Rectal smooth muscle tissue (tissue), 1 donor: ENCODE measurements around the gene UNC119.

ENCODE experiments used
- H3K27ac ChIP-seq: one replicate; pipeline ENCODE4 v1.7.0; 2013; ENCODE audit warnings: low read depth, low read length, inconsistent platforms
- H3K27me3 ChIP-seq: one replicate; pipeline ENCODE4 v1.7.0; 2013; ENCODE audit warnings: low read length; ENCODE audit not compliant: control insufficient read depth, insufficient read depth
- H3K36me3 ChIP-seq: one replicate; pipeline ENCODE4 v1.7.0; 2013; ENCODE audit warnings: low read length; ENCODE audit not compliant: control insufficient read depth, insufficient read depth
- H3K4me1 ChIP-seq: one replicate; pipeline ENCODE4 v1.7.0; 2013; ENCODE audit warnings: low read length; ENCODE audit not compliant: control insufficient read depth, insufficient read depth
- H3K4me3 ChIP-seq: one replicate; pipeline ENCODE4 v1.7.0; 2013; ENCODE audit warnings: low read length
- H3K9ac ChIP-seq: one replicate; pipeline ENCODE4 v1.7.0; 2013; ENCODE audit warnings: low read length

UNC119 gene

GRCh38 chr17:28552176-28552999, at the start of gene UNC119:
UNC119 (minus strand) TSS chr17:28552624; CDS start chr17:28552557, 67 bp downstream.
- peak within 1 kb of the TSS; percentile 10 for H3K9ac ChIP-seq
- peaks cover 4% of the 10 kb centered on the region for H3K4me1 ChIP-seq
- H3K27ac ChIP-seq = no peak within 1 kb of the TSS
- H3K36me3 ChIP-seq = peaks cover 19% of the 10 kb centered on the region
- H3K4me3 ChIP-seq = peak within 1 kb of the TSS; percentile 66
- H3K27me3 ChIP-seq = no peaks in the 10 kb centered on the region

GRCh38 chr17:28599311-28600184, 47.1 kb upstream of the UNC119 start:
- Histone ChIP-seq H3K4me1 (no peaks in the 10 kb centered on the region), H3K27ac (peak overlapping the region; percentile 85), H3K4me3 (peak overlapping the region; percentile 75), H3K27me3 (no peaks in the 10 kb centered on the region), H3K9ac (peak overlapping the region; percentile 92), H3K36me3 (no peaks in the 10 kb centered on the region)

GRCh38 chr17:28598799-28599310, 46.4 kb upstream of the UNC119 start, which contains the start of gene SPAG5:
SPAG5 (minus strand) TSS chr17:28599025; CDS start chr17:28598946, 79 bp downstream.
- Histone ChIP-seq H3K4me3 (peak within 1 kb of the TSS; percentile 75), H3K27ac (peak within 1 kb of the TSS; percentile 85), H3K9ac (peak within 1 kb of the TSS; percentile 92), H3K27me3 (no peaks in the 10 kb centered on the region), H3K4me1 (no peaks in the 10 kb centered on the region), H3K36me3 (no peaks in the 10 kb centered on the region)

- Histone ChIP-seq H3K4me1 (no peaks in the 10 kb centered on the region), H3K27me3 (no peaks in the 10 kb centered on the region), H3K4me3 (peak overlapping the region; percentile 75), H3K27ac (no peak overlapping the region), H3K9ac (no peak overlapping the region), H3K36me3 (no peaks in the 10 kb centered on the region)
Measured at GRCh38 chr17:28598389-28598788, 46.0 kb upstream of the UNC119 start.

DNA sequence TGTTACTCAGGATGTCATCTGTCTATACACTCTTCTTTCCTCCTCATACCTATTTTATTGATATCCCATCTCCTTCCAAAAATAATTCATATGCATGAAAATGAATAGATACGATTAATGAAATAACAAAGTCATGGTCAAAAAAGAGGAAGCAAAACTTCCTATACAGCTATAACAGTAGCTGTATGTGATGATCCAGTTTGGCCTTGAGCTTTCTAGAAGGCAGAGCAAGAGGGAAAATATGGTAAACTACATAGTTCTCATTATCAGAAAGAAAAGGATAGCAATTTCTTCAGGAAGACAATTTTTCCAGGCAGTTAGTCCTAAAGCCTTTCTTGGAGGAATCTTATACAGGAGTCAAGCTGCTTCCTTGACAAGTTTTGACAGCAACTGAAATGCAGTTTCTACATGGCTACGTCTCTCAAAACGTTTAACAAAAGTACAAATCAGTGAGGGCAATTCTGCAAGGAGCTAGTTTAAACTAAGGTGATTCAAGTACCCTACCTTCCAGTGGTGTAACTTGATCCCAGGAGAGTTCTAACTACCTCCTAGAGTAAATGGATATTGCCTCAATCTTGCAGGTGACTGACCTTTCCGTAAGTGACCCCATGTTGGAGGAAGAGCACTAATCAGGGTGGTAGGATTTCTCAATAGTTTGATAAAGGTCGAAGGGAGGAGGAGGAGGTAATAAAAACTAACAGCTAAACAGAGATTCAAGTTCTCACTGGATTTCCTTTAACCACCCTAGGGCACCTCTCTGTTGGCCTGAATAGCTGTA, 45.4 kb upstream of the UNC119 start:
- Histone ChIP-seq H3K27ac (no peak overlapping the region), H3K27me3 (no peaks in the 10 kb centered on the region), H3K4me3 (peak overlapping the region; percentile 75), H3K9ac (no peak overlapping the region), H3K36me3 (no peaks in the 10 kb centered on the region), H3K4me1 (no peaks in the 10 kb centered on the region)

DNA sequence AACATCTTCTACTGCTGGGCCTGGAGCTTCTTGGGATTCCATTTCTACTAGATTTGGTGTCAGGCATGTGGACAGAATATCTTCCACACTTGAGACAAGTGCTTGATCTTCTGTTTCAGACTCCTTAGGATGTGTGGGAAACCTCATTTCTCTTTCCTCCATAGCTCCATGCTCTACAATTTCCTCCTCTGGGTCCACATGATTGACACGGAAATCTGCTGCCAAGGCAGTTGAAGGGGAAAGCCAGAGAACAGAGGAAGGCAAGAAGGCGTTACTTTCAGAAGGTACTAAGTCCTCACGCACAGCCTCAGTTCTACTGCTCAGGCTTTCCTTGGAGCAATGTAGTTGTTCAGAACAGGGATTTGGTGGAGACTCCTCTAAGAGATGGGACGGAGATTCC, 39.8 kb upstream of the UNC119 start:
- no peak overlapping the region for H3K4me3 ChIP-seq
- H3K9ac ChIP-seq = no peak overlapping the region
- no peaks in the 10 kb centered on the region for H3K4me1 ChIP-seq
- no peaks in the 10 kb centered on the region for H3K36me3 ChIP-seq
- no peak overlapping the region for H3K27ac ChIP-seq
- no peaks in the 10 kb centered on the region for H3K27me3 ChIP-seq

GRCh38 chr17:28585851-28586250, 33.4 kb upstream of the UNC119 start:
- Histone ChIP-seq H3K4me1 (no peaks in the 10 kb centered on the region), H3K27ac (no peak overlapping the region), H3K36me3 (peaks cover 6% of the 10 kb centered on the region), H3K4me3 (no peak overlapping the region), H3K27me3 (no peaks in the 10 kb centered on the region), H3K9ac (no peak overlapping the region)

DNA sequence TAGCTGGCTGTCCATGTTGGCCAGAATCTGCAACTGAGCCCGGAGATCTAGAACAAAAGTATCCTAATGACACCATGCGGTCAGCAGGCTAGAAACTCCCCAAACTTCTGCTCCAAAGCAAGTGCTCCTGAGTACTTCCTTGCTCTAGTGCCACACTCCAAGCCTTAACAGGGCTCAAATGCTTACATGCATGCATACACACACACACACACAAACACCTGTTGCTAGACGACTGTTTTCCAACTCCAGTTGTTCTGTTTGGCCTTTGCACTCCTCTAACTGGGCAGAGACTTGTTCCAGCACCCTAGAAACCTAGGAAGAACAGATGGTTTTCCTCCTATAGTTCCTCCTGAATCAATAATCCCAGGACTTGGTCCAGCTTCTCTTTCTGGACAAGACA, 32.0 kb upstream of the UNC119 start:
- no peak overlapping the region for H3K9ac ChIP-seq
- H3K4me3 ChIP-seq = no peak overlapping the region
- H3K27me3 ChIP-seq = no peaks in the 10 kb centered on the region
- no peak overlapping the region for H3K27ac ChIP-seq
- no peaks in the 10 kb centered on the region for H3K4me1 ChIP-seq
- H3K36me3 ChIP-seq = peaks cover 6% of the 10 kb centered on the region

DNA sequence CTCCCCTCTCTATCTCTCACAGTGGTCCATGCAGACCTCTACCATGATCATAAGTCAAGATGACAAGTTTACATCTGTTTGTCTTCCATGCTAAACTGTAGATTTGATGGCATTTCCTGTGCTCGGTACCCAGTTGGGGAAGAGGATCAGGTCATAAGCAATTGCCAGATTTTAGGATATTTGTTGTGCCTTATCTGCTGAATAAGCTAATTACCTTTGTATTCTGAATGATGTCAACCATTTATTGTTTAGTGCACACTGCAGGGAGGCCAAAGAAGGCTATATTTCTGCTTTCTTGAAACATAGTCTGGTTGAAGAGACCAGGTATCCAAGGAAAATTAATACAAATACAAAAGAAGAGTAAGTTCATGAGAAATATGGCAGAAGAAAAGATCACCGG, 30.1 kb upstream of the UNC119 start:
- Histone ChIP-seq H3K9ac (no peak overlapping the region), H3K4me1 (no peaks in the 10 kb centered on the region), H3K27ac (no peak overlapping the region), H3K4me3 (no peak overlapping the region), H3K27me3 (no peaks in the 10 kb centered on the region), H3K36me3 (peaks cover 8% of the 10 kb centered on the region)

DNA sequence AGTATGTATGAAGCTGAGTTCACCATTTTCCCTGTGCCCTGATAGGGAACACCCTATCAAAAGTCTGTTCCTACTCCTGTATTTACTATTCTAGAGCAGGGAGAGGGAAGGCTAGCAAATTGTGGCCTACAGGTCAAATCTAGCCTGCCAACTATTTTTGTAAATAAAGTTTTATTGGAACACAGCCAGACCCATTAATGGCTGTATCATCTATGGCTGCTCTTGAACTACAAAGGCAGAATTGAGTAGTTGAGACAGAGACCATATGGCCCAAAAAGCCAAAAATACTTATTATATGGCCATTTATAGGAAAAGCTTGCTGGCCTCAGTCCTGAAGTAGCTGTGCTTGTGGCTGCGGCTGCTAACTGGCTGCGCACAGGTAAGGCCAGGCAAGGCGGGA, 28.5 kb upstream of the UNC119 start:
- H3K4me1 ChIP-seq = no peaks in the 10 kb centered on the region
- no peak overlapping the region for H3K4me3 ChIP-seq
- no peak overlapping the region for H3K27ac ChIP-seq
- H3K9ac ChIP-seq = no peak overlapping the region
- peaks cover 8% of the 10 kb centered on the region for H3K36me3 ChIP-seq
- H3K27me3 ChIP-seq = no peaks in the 10 kb centered on the region

GRCh38 chr17:28579526-28579925, 27.1 kb upstream of the UNC119 start:
- Histone ChIP-seq H3K36me3 (peaks cover 8% of the 10 kb centered on the region), H3K4me3 (no peak overlapping the region), H3K9ac (no peak overlapping the region), H3K27me3 (no peaks in the 10 kb centered on the region), H3K27ac (no peak overlapping the region), H3K4me1 (no peaks in the 10 kb centered on the region)
